Measurements from ENCODE around the gene ENOX2. TPM values are rescaled to one million over a fixed set of nuclear protein-coding genes. Genes with fewer than 3 reads are reported as not detected.

ENOX2 gene
- polyA plus RNA-seq, 1 donor (not counting 4 experiments of a cell fraction or from before 2014, with no cell fraction given) = 24.5 TPM

GRCh38 chrX:130702867-130703707 is 199.9 kb downstream of the ENOX2 start:
- dilution Hi-C loops (cut with MboI; ENCODE audit: extremely low pct_ligation_motif_present, low sequenced_read_pairs) = no loop called here
- H4K20me1 ChIP-seq (ENCODE audit: control insufficient read depth, extremely low read depth, insufficient read depth, low read length) = no peaks in the 10 kb centered on the region
- no peak for FAIRE-seq

DNA sequence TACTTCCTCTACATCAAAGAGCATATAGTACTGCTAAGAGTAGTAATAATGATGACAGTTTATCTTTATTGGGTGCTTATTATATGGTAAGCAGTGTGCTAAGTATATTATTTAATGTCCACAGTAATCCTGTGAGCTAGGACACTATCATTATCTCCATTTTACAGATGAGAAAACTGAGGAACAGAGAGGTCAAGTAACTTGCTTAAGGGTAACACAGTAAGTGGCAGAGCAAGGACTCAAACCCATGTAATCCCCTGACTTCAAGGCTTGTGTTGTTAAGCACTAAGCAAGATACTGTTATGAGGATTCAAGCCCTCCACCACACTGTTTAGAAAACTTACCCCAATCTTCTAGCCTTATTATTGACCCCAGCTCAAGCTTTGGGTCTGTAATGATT is 202.4 kb downstream of the ENOX2 start:
- DNase-seq (ENCODE audit: low read depth, low spot score) (no peak), FAIRE-seq (no peak)
- no peak overlapping the region for H3K9ac ChIP-seq (ENCODE audit: control insufficient read depth, extremely low read depth, insufficient read depth, low read length)
- dilution Hi-C loops (cut with MboI; ENCODE audit: extremely low pct_ligation_motif_present, low sequenced_read_pairs) = no loop called here
- H3K9me3 ChIP-seq (ENCODE audit: control insufficient read depth, low read depth, low read length) = no peaks in the 10 kb centered on the region
- H3K36me3 ChIP-seq (ENCODE audit: control insufficient read depth in 2 of 2, extremely low read depth in 1 of 2, insufficient read depth in 2 of 2, low read length in 2 of 2) = no peaks in the 10 kb centered on the region
- H2AFZ ChIP-seq (ENCODE audit: control insufficient read depth, low read length) = no peak overlapping the region
- no peaks in the 10 kb centered on the region for H4K20me1 ChIP-seq (ENCODE audit: control insufficient read depth, extremely low read depth, insufficient read depth, low read length)
- peaks cover 3% of the 10 kb centered on the region for H3K4me1 ChIP-seq (ENCODE audit: control insufficient read depth, extremely low read depth, insufficient read depth, low read length)
- H3K79me2 ChIP-seq (ENCODE audit: control insufficient read depth, insufficient read depth, low read length) = no peaks in the 10 kb centered on the region
- TF ChIP-seq CTCF (optimal IDR thresholded peaks at IDR 0.05 in 1 of 3, IDR thresholded peaks at IDR 0.05 in 1 of 3, conservative IDR thresholded peaks at IDR 0.05 in 1 of 3; ENCODE audit: extremely low read depth in 1 of 3, insufficient read depth in 2 of 3, low read length in 3 of 3) (no peak), EZH2 (IDR thresholded peaks at IDR 0.05; ENCODE audit: low read length) (no peak)
- no peak overlapping the region for H3K27ac ChIP-seq (ENCODE audit: control insufficient read depth, insufficient read depth, low read length)
- no peaks in the 10 kb centered on the region for H3K27me3 ChIP-seq (ENCODE audit: control insufficient read depth, extremely low read depth, insufficient read depth, low read length)
- H3K9me1 ChIP-seq (ENCODE audit: control insufficient read depth, extremely low read depth, insufficient read depth, low read length) = no peaks in the 10 kb centered on the region
- H3K4me2 ChIP-seq (ENCODE audit: control insufficient read depth, extremely low read depth, insufficient read depth, low read depth, low read length) = no peak overlapping the region
- no peak overlapping the region for H3K4me3 ChIP-seq (ENCODE audit: control insufficient read depth in 2 of 3, extremely low read depth in 1 of 3, insufficient read depth in 2 of 3, low read depth in 1 of 3, low read length in 3 of 3)

More at GRCh38 chrX:130702867-130703707, 199.9 kb downstream of the ENOX2 start:
- Histone ChIP-seq H3K27ac (ENCODE audit: control insufficient read depth, insufficient read depth, low read length) (no peak overlapping the region), H3K79me2 (ENCODE audit: control insufficient read depth, insufficient read depth, low read length) (no peaks in the 10 kb centered on the region), H3K4me3 (ENCODE audit: control insufficient read depth in 2 of 3, extremely low read depth in 1 of 3, insufficient read depth in 2 of 3, low read depth in 1 of 3, low read length in 3 of 3) (no peak overlapping the region), H3K4me2 (ENCODE audit: control insufficient read depth, extremely low read depth, insufficient read depth, low read depth, low read length) (no peak overlapping the region), H3K4me1 (ENCODE audit: control insufficient read depth, extremely low read depth, insufficient read depth, low read length) (peaks cover 3% of the 10 kb centered on the region), H3K9ac (ENCODE audit: control insufficient read depth, extremely low read depth, insufficient read depth, low read length) (no peak overlapping the region), H3K9me1 (ENCODE audit: control insufficient read depth, extremely low read depth, insufficient read depth, low read length) (no peaks in the 10 kb centered on the region), H2AFZ (ENCODE audit: control insufficient read depth, low read length) (no peak overlapping the region), H3K9me3 (ENCODE audit: control insufficient read depth, low read depth, low read length) (no peaks in the 10 kb centered on the region), H3K27me3 (ENCODE audit: control insufficient read depth, extremely low read depth, insufficient read depth, low read length) (no peaks in the 10 kb centered on the region), H3K36me3 (ENCODE audit: control insufficient read depth in 2 of 2, extremely low read depth in 1 of 2, insufficient read depth in 2 of 2, low read length in 2 of 2) (no peaks in the 10 kb centered on the region)
- no peak for DNase-seq (ENCODE audit: low read depth, low spot score)
- TF ChIP-seq CTCF (optimal IDR thresholded peaks at IDR 0.05 in 1 of 3, IDR thresholded peaks at IDR 0.05 in 1 of 3, conservative IDR thresholded peaks at IDR 0.05 in 1 of 3; ENCODE audit: extremely low read depth in 1 of 3, insufficient read depth in 2 of 3, low read length in 3 of 3) = no peak
- no peak for TF ChIP-seq EZH2 (IDR thresholded peaks at IDR 0.05; ENCODE audit: low read length)
